GM19099 (cell line): ENCODE measurements around the gene ELMOD3.

Experiments
- POLR2A ChIP-seq: IDR thresholded peaks from 3 replicates; pipeline ENCODE4 v1.6.1; 2011; ENCODE audit warnings: low read depth; ENCODE audit not compliant: insufficient read length; ENCODE audit errors: extremely low read depth

The ELMOD3 gene

DNA sequence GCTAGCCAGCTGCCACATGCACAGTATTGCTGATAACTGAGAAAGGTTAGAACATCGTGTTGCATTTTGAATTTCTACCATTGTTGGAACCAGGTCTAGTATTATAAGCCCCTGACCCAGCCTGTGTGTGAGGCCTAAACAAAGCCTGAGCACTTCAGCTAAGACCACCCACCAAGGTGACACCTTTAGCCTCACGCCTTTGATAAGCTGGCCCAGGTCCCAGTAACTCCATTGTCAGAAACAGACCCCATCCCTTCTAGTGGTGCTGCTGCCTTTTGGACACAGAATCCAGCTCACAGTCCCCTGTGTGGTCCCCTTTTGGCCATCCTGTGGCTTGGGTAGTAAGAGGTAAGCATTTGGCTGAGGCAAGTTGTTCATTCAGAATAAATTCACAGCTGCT lies 1.6 kb downstream of the ELMOD3 start:
- no peak for TF ChIP-seq POLR2A

DNA sequence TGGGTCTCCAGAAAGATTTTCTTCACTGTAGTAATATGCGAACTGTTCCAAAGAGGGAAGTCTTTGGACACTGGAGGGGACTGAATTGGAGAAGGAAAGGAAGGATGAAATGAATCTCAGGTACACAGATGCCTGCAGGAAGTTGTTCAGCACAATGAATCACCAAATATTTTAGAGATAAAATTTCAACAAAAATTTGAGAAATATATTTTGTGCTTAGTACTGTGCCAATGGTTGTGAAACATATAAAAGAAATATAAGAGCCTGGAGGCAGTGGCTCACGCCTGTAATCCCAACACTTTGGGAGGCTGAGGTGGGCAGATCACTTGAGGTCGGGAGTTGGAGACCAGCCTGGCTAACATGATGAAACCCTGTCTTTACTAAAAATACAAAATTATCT lies 3.2 kb downstream of the ELMOD3 start:
- TF ChIP-seq POLR2A, result no peak

DNA sequence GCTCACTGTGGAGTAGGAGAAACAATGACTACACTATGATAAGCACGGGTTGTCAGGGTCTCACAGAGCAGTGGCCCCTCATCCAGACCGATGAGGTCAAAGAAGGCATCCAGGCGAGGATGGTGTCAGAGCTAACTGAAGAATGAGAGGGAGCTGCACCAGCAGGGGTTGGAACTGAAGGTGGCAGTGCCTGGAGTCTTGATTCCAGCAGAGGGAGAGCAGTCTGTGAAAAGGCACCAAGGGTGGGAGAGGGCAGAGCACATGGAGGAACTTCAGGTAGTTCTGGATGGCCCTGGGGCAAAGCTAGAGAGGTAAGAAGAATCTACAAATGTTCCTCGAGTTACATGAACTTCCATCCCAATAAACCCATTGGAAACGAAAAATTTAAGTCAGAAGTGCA lies 12.6 kb downstream of the ELMOD3 start:
- TF ChIP-seq POLR2A, result no peak

DNA sequence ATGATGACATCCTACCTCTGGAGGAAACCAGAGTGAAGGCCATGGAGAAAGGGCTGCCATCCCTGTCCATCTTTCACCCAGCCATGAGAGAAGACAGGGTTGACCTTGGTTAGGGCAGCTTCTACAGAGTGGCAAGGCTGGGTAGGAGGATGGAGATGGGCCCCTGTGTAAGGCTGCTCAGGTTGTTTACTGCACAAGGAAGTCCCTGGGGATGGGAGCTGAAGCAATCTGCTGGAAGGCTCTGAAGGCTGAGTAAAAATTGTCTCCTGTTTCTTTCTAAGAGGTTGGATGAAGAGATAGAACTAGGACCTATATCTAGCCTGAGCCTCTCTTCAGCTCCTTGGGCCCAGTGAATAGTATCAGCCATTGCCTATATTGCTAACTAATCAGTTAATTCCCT lies 14.4 kb downstream of the ELMOD3 start:
- no peak for TF ChIP-seq POLR2A

DNA sequence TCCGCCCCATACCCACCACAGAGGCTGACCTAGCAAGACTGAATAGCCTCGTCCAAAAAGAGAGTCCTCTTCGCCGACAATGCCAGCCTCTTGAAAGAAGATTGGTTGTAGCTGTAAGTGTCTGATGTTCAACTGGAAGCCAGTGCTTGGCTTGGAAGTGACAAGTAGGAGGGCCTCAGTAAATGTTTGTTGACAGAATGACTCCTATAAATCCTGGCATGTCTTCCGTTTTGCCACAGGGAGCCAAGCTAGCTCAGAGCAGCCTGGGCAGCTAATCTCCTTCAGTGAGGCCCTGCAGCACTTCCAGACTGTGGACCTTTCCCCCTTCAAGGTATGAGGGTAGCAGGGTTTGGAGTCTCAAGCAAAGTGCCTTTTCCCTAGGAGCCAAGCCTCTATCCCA lies 14.9 kb downstream of the ELMOD3 start:
- no peak for TF ChIP-seq POLR2A

DNA sequence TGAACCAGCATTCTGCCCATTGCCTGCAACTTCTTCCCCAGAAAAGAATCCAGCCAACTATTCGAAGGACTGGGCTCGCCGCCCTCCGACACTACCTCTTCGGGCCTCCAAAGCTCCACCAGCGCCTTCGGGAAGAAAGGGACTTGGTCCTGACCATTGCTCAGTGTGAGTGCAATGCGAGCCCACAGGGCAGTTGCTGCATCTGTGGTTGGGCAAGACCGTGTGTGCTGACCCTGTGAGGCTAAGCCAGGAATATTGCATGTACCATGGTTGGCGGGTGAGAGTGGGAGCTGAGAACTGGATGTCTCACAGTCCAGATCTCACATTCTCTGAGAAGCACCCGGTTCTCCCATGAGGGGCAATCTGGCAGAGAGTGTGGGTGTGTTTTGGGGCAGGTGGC lies 16.5 kb downstream of the ELMOD3 start:
- no peak for TF ChIP-seq POLR2A

DNA sequence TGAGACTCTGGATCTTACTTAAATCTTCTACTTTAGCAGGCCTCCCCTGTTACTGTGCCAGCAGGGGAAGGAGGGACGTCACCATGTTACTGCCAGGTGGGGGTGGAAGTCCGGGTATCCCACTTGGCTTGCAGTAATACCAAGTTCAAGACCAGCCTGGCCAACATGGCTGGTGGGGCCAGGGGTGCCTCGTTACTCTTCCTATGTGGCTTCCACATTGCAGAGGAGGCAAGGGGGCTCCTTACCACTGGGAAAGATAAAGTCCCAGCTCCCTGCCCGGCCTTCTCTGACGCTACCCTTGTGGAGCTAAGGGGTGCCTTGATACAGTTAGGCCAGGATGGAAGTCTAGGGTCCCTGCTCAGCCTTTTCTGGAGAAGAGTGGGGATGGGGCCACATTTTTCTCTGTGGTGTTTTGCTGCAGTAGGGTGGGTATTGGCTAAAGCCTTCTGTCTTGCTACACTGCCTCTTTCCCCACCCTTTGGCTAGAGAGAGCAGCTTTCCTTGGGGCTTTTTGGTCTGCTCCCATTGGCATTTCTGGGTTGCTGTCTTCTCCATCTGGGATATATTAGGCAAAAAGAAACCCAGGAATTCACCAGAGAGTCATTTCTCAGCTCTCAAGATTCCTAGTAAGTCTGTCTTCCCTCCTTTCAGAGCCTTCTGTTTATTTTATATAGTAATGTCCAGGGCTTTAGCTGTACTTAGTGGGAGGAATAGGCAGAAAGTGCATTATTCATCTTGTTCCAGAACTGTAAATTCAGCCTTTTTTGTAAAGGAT lies 21.9 kb downstream of the ELMOD3 start:
- TF ChIP-seq POLR2A, result no peak

DNA sequence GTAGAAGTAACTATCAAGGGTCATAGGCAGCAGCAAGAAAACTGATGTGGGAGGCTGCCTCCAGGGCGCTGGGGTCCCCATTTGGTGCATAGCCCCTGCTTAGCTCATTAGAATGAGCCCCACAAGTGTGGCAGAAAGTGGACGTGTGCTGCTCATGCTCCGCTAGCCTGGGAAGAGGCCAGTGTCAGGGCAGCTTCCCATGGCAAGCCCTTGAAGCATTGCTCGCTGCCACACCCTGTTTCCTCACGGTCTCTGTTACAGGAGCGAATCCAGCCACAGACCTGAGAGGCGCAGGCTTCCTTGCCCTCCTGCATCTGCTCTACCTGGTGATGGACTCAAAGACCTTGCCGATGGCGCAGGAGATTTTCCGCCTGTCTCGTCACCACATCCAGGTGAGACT lies 22.5 kb downstream of the ELMOD3 start:
- TF ChIP-seq POLR2A, result no peak

DNA sequence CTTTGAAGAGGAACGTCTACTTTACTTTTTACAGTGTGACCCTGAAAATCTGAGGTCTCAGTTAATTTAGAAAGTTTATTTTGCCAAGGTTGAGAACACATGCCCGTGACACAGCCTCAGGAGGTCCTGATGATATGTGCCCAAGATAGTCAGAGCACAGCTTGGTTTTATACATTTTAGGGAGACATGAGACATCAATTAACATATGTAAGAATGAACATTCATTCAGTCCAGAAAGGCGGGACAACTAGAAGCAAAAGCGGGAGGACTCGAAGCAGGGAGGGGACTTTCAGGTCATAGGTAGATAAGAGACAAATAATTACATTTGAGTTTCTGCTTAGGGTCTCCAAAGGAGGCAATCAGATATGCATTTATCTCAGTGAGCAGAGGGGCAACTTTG lies 23.7 kb downstream of the ELMOD3 start:
- no peak for TF ChIP-seq POLR2A

DNA sequence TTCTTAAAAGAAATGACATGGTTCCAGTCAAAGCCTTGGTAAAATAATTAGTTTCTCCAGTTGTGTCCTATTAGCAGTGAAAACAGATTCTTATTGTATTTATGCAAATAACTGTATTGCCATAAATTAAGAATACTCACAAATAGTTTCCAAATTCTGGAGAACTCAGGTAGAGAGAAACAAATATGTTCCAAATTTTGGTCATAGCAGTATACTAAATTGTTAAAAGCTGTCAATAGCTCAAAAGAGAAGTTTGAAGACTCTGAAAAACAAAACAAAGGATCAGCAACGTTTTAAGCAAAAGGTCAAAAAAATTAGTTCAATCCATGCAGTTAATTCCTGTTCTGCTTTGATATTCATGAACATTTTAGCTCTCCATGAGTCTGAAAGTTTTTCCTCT lies 25.5 kb downstream of the ELMOD3 start:
- TF ChIP-seq POLR2A, result no peak

DNA sequence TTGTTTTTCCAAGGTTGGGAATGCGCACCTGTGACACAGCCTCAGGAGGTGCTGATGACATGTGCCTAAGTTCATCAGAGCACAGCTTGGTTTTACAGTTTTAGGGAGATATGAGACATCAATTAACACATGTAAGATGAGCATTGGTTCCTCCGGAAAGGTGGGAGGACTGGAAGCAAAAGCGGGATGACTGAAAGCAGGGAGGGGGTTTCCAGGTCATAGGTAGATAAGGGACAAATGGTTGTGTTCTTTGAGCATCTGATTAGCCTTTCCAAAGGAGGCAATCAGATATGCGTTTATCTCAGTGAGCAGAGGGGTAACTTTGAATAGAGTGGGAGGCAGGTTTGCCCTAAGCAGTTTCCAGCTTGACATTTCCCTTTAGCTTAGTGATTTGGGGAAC lies 29.3 kb downstream of the ELMOD3 start:
- no peak for TF ChIP-seq POLR2A

DNA sequence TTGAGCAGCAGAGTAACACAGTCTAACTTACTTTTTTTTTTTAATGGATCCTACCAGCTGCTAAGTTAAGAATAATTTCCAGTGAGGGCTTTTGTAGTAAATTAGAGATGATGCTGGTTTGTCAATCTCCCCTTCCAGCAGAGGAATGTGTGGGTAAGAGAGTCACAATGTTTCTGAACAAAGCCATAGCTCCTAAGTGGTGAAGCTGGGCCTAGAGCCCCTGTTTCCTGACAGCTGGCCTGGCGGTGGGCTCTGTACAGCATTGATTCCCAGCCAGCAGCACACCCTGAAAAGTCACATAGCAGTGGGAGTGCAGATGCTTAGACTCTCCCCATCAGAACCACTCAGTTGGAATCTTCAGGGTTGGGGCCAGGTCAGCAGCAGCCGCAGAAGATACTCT lies 31.2 kb downstream of the ELMOD3 start:
- TF ChIP-seq POLR2A, result no peak

DNA sequence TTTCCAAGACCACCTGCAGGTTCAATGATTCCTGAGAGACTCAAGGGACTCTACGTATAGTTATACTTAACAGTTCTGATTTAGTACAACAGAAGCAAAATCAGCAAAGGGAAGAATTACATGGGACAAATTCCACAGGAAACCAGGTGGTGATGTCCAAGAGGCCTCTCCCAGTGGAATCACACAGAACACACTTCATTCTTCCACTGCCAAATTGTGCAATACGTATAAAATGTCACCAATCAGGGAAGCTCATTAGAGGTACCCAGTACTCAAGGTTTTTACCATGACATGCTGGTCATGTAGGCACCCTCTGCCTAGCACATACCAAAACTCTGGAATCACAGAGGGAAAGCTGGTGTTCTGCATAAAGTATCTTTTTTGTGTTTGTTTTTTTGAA lies 33.2 kb downstream of the ELMOD3 start:
- TF ChIP-seq POLR2A, result no peak

DNA sequence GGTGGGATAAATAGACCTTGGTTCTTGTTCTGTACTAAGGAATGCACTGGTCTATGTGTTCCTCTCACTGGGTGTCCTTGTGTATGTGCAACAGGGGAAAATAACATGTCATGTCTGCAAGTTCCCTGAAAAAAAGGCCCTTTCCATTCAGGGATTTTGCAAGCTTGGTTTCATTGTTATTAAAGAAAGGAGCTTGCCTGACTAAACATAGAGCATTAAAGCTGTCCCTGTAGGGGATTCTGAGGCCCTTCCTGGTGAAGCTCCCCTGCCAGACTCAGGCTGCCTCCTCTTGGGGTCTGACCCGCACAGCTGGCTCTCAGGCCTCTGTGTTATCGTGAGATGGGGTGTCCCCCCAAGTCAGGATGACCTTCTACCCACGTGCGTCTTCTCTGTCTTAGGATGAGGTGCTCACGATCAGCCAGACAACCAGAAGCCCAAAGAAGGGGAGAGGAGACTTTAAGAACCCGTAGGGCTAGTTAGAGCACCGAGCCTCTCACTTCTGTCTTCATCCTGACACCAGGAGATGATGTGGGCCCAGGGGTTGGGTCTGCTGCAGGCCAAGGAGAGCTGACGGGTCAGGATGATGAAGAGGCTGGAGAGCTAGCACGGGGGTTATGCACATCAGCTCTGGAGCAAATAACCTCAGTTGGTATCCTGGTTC lies 34.4 kb downstream of the ELMOD3 start:
- TF ChIP-seq POLR2A, result no peak

DNA sequence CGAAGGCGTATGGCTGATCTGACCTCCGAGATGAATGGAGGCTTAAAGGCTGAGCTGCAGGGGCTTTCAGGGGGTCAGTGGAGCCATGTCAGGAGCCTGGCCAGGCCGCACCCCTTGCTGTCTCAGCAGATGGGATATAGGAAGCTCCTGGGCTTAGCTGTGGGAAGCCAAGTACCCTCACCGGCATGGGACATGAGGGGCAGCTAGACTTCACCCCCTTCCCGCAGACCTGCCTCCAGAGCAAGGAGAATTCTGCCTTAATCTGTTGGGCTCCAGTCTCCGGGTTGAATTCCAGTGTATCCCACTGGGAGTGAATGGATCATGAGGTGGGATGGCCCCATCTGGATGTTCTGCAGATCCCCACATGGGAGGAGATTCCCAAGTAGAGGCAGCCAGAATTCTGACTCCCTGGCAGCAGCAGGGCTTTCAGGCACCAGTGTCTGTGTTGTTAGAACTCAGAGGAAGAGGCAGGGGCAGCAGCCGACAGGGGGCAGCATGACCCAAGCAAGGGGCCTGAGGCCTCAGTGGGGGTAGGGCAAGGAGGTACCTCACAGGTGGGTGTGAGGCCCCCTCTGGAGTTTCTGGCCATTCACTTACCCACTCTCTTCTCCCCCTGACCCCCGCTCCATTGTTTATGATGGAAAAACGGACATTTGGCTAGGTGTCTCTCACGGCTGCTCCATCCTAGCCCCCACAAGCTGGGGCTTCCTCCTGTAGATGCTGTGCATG lies 36.5 kb downstream of the ELMOD3 start:
- no peak for TF ChIP-seq POLR2A

DNA sequence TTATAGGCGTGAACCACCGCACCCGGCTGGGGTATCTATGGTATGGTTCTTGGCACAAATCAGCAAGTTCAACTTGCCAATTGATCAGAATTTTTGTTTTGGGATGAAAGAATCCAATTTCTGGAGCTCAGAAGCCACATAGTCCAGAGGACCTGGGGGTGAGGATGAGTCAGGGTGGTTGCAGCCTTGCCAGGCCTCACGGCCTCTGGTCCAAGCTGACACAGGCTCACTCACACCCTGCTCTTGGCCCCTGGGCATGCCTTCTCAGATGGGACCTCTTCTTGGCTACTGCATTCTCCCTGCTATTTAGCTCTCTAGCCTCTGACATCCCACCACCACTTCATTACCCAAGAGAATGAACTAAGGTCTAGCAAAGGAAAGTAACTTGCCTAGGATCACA lies 39.3 kb downstream of the ELMOD3 start:
- no peak for TF ChIP-seq POLR2A
